SK-N-SH (cell line): ENCODE measurements around the gene KMT2C. TPM values are rescaled to one million over a fixed set of nuclear protein-coding genes. Genes with fewer than 3 reads are reported as not detected.
"Not testable (repeated sequence)": the region's sequence is repeated elsewhere in the genome, so short reads cannot be mapped to it uniquely, and the experiment has no call there.

ENCODE experiments used
- CTCF ChIA-PET: fragments of 300-600, 350-600 bp; formaldehyde crosslinking; extraction: SDS; loops from one replicate; lab custom pipeline; 2021; lab: Yijun Ruan, JAX
- POLR2A ChIA-PET: fragments of 350-600 bp; sonication (Branson Sonifier 250); formaldehyde crosslinking; extraction: SDS; loops from one replicate; lab custom pipeline; 2020; ENCODE audit warnings: antibody characterized with exemption, inconsistent platforms; lab: Yijun Ruan, JAX
- DNase-seq: peaks from one replicate; pipeline ENCODE4 v3.0.0; 2012
- H2AFZ ChIP-seq: fragments of 200-600 bp; sonication (generic); 2 replicates; pipeline ENCODE4 v1.8.1; 2016; ENCODE audit warnings: antibody characterized with exemption, mild to moderate bottlenecking, low read depth
- H3F3A ChIP-seq: fragments of 200-600 bp; sonication (generic); replicated peaks from 2 replicates; pipeline ENCODE3; 2016; ENCODE audit warnings: antibody characterized with exemption, mild to moderate bottlenecking; ENCODE audit not compliant: insufficient read depth
- H3K27ac ChIP-seq, 2 experiments: fragments of 200-500 bp in 1 of 2; fragments of 200-600 bp in 1 of 2; sonication (Bioruptor generic) in 1 of 2; sonication (generic), shearing (Covaris generic) in 1 of 2; 2 replicates each; pipeline versions ENCODE4 v1.5.1 to v1.6.1; 2014 to 2016; ENCODE audit warnings: low read depth in 2 of 2, inconsistent platforms in 1 of 2, low read length in 1 of 2, mild to moderate bottlenecking in 1 of 2, mixed read lengths in 1 of 2
- H3K27me3 ChIP-seq: fragments of 200-600 bp; sonication (generic), shearing (Covaris generic); 2 replicates; pipeline ENCODE4 v1.6.1; 2016; ENCODE audit warnings: mixed run types; ENCODE audit not compliant: insufficient read depth
- H3K36me3 ChIP-seq, 2 experiments: fragments of 200-500 bp in 1 of 2; fragments of 200-600 bp in 1 of 2; sonication (Bioruptor generic) in 1 of 2; sonication (generic) in 1 of 2; replicated peaks in 1 of 2; 2 replicates each; pipeline versions ENCODE3 to v1.5.1; 2014 to 2016; ENCODE audit warnings: low read length in 1 of 2, mild to moderate bottlenecking in 1 of 2; ENCODE audit not compliant: insufficient read depth in 2 of 2, control insufficient read depth in 1 of 2
- H3K4me1 ChIP-seq, 2 experiments: fragments of 200-500 bp in 1 of 2; fragments of 200-600 bp in 1 of 2; sonication (Bioruptor generic) in 1 of 2; sonication (generic), shearing (Covaris generic) in 1 of 2; 2 replicates each; pipeline versions ENCODE4 v1.5.1 to v1.6.1; 2014 to 2016; ENCODE audit warnings: low read depth in 1 of 2, low read length in 1 of 2, mixed run types in 1 of 2; ENCODE audit not compliant: insufficient read depth in 2 of 2, control insufficient read depth in 1 of 2
- H3K4me2 ChIP-seq: fragments of 200-600 bp; sonication (generic), shearing (Covaris generic); 2 replicates; pipeline ENCODE4 v1.6.1; 2017; ENCODE audit warnings: mixed run types
- H3K4me3 ChIP-seq, 2 experiments: fragments of 200-500 bp in 1 of 2; fragments of 200-600 bp in 1 of 2; sonication (Bioruptor generic) in 1 of 2; sonication (generic), shearing (Covaris generic) in 1 of 2; 2 replicates each; pipeline versions ENCODE4 v1.5.1 to v1.8.1; 2014 to 2016; ENCODE audit warnings: low read depth in 2 of 2, inconsistent platforms in 1 of 2, low read length in 1 of 2, mild to moderate bottlenecking in 1 of 2, mixed read lengths in 1 of 2, moderate library complexity in 1 of 2
- H3K79me2 ChIP-seq: fragments of 200-600 bp; sonication (generic); 2 replicates; pipeline ENCODE4 v1.8.1; 2017; ENCODE audit warnings: mild to moderate bottlenecking; ENCODE audit not compliant: insufficient read depth
- H3K9ac ChIP-seq: fragments of 200-600 bp; sonication (generic); 2 replicates; pipeline ENCODE4 v1.6.1; 2017; ENCODE audit warnings: mixed run types
- H3K9me2 ChIP-seq: fragments of 200-600 bp; sonication (generic); 2 replicates; pipeline ENCODE4 v1.6.1; 2017; ENCODE audit warnings: mixed run types
- H3K9me3 ChIP-seq: fragments of 200-600 bp; sonication (generic); 2 replicates; pipeline ENCODE4 v1.6.1; 2017; ENCODE audit warnings: mixed run types, mild to moderate bottlenecking, moderate library complexity
- H4K20me1 ChIP-seq: fragments of 200-600 bp; sonication (generic); 2 replicates; pipeline ENCODE4 v1.6.1; 2017; ENCODE audit warnings: mild to moderate bottlenecking, mixed run types; ENCODE audit not compliant: insufficient read depth
- WGBS: methylation state at CpG from one replicate; pipeline ENCODE4 v1.1.6; 2017; ENCODE audit warnings: low lambda C conversion rate; 5-methylcytosine and 5-hydroxymethylcytosine counted together
- polyA plus RNA-seq, 3 experiments: library from polyadenylated mRNA; depleted of rRNA; stranded (reverse); fragments of >200 nt; gene quantifications; 2 replicates each; pipeline ENCODE4 v1.2.3, GENCODE V29; 2012

The KMT2C gene
- polyA plus RNA-seq, 1 of the 3 experiments (the other 2 are of a cell fraction), result 8.0 TPM

- H3K4me3 ChIP-seq, H3K9ac ChIP-seq, CTCF ChIA-PET, H4K20me1 ChIP-seq, H3K9me2 ChIP-seq, H3K4me2 ChIP-seq, H2AFZ ChIP-seq, H3K4me1 ChIP-seq, H3K27me3 ChIP-seq, H3K9me3 ChIP-seq, DNase-seq, H3K79me2 ChIP-seq, H3F3A ChIP-seq, H3K27ac ChIP-seq, POLR2A ChIA-PET: not testable (repeated sequence)
- H3K36me3 ChIP-seq, result peaks cover 27 to 41% of the 10 kb centered on the region in 2 experiments
- WGBS, result 90% methylated on average over 2 of the region's 2 CpGs
Measured at GRCh38 chr7:152266859-152267258, 168.9 kb downstream of the KMT2C start.

- H3K27ac ChIP-seq, H3K27me3 ChIP-seq, H3F3A ChIP-seq, H3K9me2 ChIP-seq, H4K20me1 ChIP-seq, H3K9ac ChIP-seq, H3K4me3 ChIP-seq, H2AFZ ChIP-seq, H3K79me2 ChIP-seq, H3K4me1 ChIP-seq, H3K4me2 ChIP-seq, H3K9me3 ChIP-seq, DNase-seq: not testable (repeated sequence)
- H3K36me3 ChIP-seq, result peaks cover 34 to 40% of the 10 kb centered on the region in 2 experiments
- ChIA-PET CTCF (interaction anchor here (1.2 kb wide), 1 partner anchor 11 kb away, joined by 3 read pairs; no protein-coding TSS in a partner anchor), POLR2A (interaction anchor here (0.5 kb wide), 1 partner anchor 784 kb away, joined by 3 read pairs; no protein-coding TSS in a partner anchor)
- 56% methylated on average over 5 of the region's 5 CpGs for WGBS
Measured at GRCh38 chr7:152264915-152265314, 170.9 kb downstream of the KMT2C start.

GRCh38 chr7:152262146-152262545 lies 173.7 kb downstream of the KMT2C start:
- H3K4me2 ChIP-seq, DNase-seq, H3K79me2 ChIP-seq, H3K4me3 ChIP-seq, H3K9ac ChIP-seq, H3K27ac ChIP-seq, H3F3A ChIP-seq, H3K9me3 ChIP-seq, H4K20me1 ChIP-seq, H3K27me3 ChIP-seq, CTCF ChIA-PET, H2AFZ ChIP-seq, POLR2A ChIA-PET, H3K4me1 ChIP-seq, H3K9me2 ChIP-seq: not testable (repeated sequence)
- WGBS, result 89% methylated on average over 8 of the region's 8 CpGs
- peaks cover 29 to 44% of the 10 kb centered on the region in 2 experiments for H3K36me3 ChIP-seq

GRCh38 chr7:152259645-152260044 lies 176.2 kb downstream of the KMT2C start:
- H3K27me3 ChIP-seq, H3K4me3 ChIP-seq, H4K20me1 ChIP-seq, H3K4me1 ChIP-seq, H3K9me2 ChIP-seq, H2AFZ ChIP-seq, H3K4me2 ChIP-seq, H3K27ac ChIP-seq, H3F3A ChIP-seq, POLR2A ChIA-PET, H3K9ac ChIP-seq, CTCF ChIA-PET, DNase-seq, H3K9me3 ChIP-seq: not testable (repeated sequence)
- H3K36me3 ChIP-seq, result peaks cover 28 to 43% of the 10 kb centered on the region in 2 experiments
- peaks cover 13% of the 10 kb centered on the region; the same call in 1 of the 2 replicates for H3K79me2 ChIP-seq

- H3K4me2 ChIP-seq, CTCF ChIA-PET, H3K9ac ChIP-seq, DNase-seq, H3K9me2 ChIP-seq, H2AFZ ChIP-seq, H3K9me3 ChIP-seq, H3K27me3 ChIP-seq, H4K20me1 ChIP-seq, H3K27ac ChIP-seq, H3F3A ChIP-seq, H3K4me3 ChIP-seq, H3K4me1 ChIP-seq, POLR2A ChIA-PET: not testable (repeated sequence)
- peaks cover 16% of the 10 kb centered on the region; the same call in 1 of the 2 replicates for H3K79me2 ChIP-seq
- 55% methylated on average over 2 of the region's 2 CpGs for WGBS
- peaks cover 27 to 62% of the 10 kb centered on the region in 2 experiments for H3K36me3 ChIP-seq
Measured at GRCh38 chr7:152247851-152248250, 188.0 kb downstream of the KMT2C start.
